Kidney epithelial cell (primary cell): ENCODE measurements around the gene MICB. TPM values are rescaled to one million over a fixed set of nuclear protein-coding genes. Genes with fewer than 3 reads are reported as not detected.
"Not testable (repeated sequence)": the region's sequence is repeated elsewhere in the genome, so short reads cannot be mapped to it uniquely, and the experiment has no call there.

Experiments
- DNase-seq: peaks from one replicate; pipeline ENCODE4 v3.0.0-alpha.2; 2010; ENCODE audit warnings: low read depth
- H3K27me3 ChIP-seq: 2 replicates; pipeline ENCODE4 v1.6.0; 2011; ENCODE audit warnings: low read length; ENCODE audit not compliant: control insufficient read depth, insufficient read depth
- H3K36me3 ChIP-seq: 2 replicates; pipeline ENCODE4 v1.5.1; 2011; ENCODE audit warnings: low read length; ENCODE audit not compliant: control insufficient read depth, insufficient read depth
- H3K4me3 ChIP-seq: 2 replicates; pipeline ENCODE4 v1.5.1; 2011; ENCODE audit warnings: low read depth, mild to moderate bottlenecking, control low read depth, low read length
- CTCF ChIP-seq: IDR thresholded peaks from 2 replicates; pipeline ENCODE4 v1.5.1; 2011; ENCODE audit warnings: mild to moderate bottlenecking, moderate library complexity, low read length, control low read depth, inconsistent platforms; ENCODE audit not compliant: insufficient read depth, poor library complexity, severe bottlenecking
- total RNA-seq: library from RNA; depleted of rRNA; stranded (reverse); fragments of >200 nt; gene quantifications from 2 replicates; pipeline ENCODE4 v1.2.3, GENCODE V29; 2015

The MICB gene
- total RNA-seq, 1 donor from 2014 or later, result 8.1 TPM

- not testable (repeated sequence) for H3K27me3 ChIP-seq, H3K36me3 ChIP-seq, H3K4me3 ChIP-seq, DNase-seq
- TF ChIP-seq CTCF, result peak; percentile 51
Measured at GRCh38 chr6:31551371-31551770, 53.4 kb downstream of the MICB start.

- Histone ChIP-seq H3K27me3 (no peaks in the 10 kb centered on the region), H3K4me3 (no peak overlapping the region), H3K36me3 (peaks cover 8% of the 10 kb centered on the region)
- no peak for DNase-seq
- TF ChIP-seq CTCF, result no peak
Measured at GRCh38 chr6:31556307-31556706, 58.4 kb downstream of the MICB start.

GRCh38 chr6:31557443-31558317 is 59.7 kb downstream of the MICB start:
- Histone ChIP-seq H3K27me3 (no peaks in the 10 kb centered on the region), H3K36me3 (peaks cover 8% of the 10 kb centered on the region), H3K4me3 (no peak overlapping the region)
- no peak for DNase-seq
- TF ChIP-seq CTCF, result no peak

- Histone ChIP-seq H3K27me3 (no peaks in the 10 kb centered on the region), H3K4me3 (no peak overlapping the region), H3K36me3 (peaks cover 8% of the 10 kb centered on the region)
- no peak for TF ChIP-seq CTCF
- DNase-seq, result no peak
Measured at GRCh38 chr6:31558318-31558625, 60.3 kb downstream of the MICB start.

GRCh38 chr6:31558631-31559500 is 60.9 kb downstream of the MICB start:
- no peak for TF ChIP-seq CTCF
- H3K27me3 ChIP-seq, result no peaks in the 10 kb centered on the region
- no peak overlapping the region for H3K4me3 ChIP-seq
- peaks cover 8% of the 10 kb centered on the region for H3K36me3 ChIP-seq
- no peak for DNase-seq

GRCh38 chr6:31559606-31559957 is 61.6 kb downstream of the MICB start:
- no peak for DNase-seq
- no peak for TF ChIP-seq CTCF
- Histone ChIP-seq H3K4me3 (no peak overlapping the region), H3K27me3 (no peaks in the 10 kb centered on the region), H3K36me3 (peaks cover 8% of the 10 kb centered on the region)
